Liver (tissue), 9 donors: ENCODE results near the gene CBX2. TPM values are rescaled to one million over a fixed set of nuclear protein-coding genes. Genes with fewer than 3 reads are reported as not detected.

Experiments used
- DNase-seq: peaks from one replicate; pipeline ENCODE4 v3.0.0-alpha.2; 2017; ENCODE audit warnings: low spot score
- H3K27ac ChIP-seq, 2 donors: one replicate each; pipeline ENCODE4 v1.7.0; 2013; ENCODE audit warnings: inconsistent platforms in 2 of 2, low read length in 2 of 2, control low read depth in 1 of 2, low read depth in 1 of 2, mild to moderate bottlenecking in 1 of 2
- H3K27me3 ChIP-seq, 4 donors: one replicate each; pipeline versions ENCODE4 v1.6.1 to v1.7.0; 2013; ENCODE audit warnings: low read length in 3 of 4, inconsistent platforms in 1 of 4, mild to moderate bottlenecking in 1 of 4, moderate library complexity in 1 of 4; ENCODE audit not compliant: control insufficient read depth in 4 of 4, insufficient read depth in 4 of 4
- H3K36me3 ChIP-seq, 4 donors: one replicate each; pipeline versions ENCODE4 v1.6.1 to v1.7.0; 2013; ENCODE audit warnings: low read length in 3 of 4, mild to moderate bottlenecking in 3 of 4, low read depth in 1 of 4, moderate library complexity in 1 of 4; ENCODE audit not compliant: control insufficient read depth in 4 of 4, insufficient read depth in 3 of 4
- H3K4me1 ChIP-seq, 4 donors: one replicate each; pipeline versions ENCODE4 v1.6.1 to v1.7.0; 2013; ENCODE audit warnings: low read length in 3 of 4, mild to moderate bottlenecking in 3 of 4, moderate library complexity in 1 of 4; ENCODE audit not compliant: control insufficient read depth in 4 of 4, insufficient read depth in 4 of 4
- H3K4me3 ChIP-seq, 3 donors: one replicate each; pipeline versions ENCODE4 v1.6.1 to v1.7.0; 2013; ENCODE audit warnings: low read length in 3 of 3, control low read depth in 1 of 3, low read depth in 1 of 3, mild to moderate bottlenecking in 1 of 3
- H3K9ac ChIP-seq, 2 donors: one replicate each; pipeline ENCODE4 v1.7.0; 2013; ENCODE audit warnings: low read length in 2 of 2, mild to moderate bottlenecking in 2 of 2, moderate library complexity in 2 of 2, control low read depth in 1 of 2, low read depth in 1 of 2
- H3K9me3 ChIP-seq, 4 donors: one replicate each; pipeline versions ENCODE4 v1.6.1 to v1.7.0; 2013; ENCODE audit warnings: low read length in 3 of 4; ENCODE audit not compliant: control insufficient read depth in 4 of 4
- FOXA2 ChIP-seq: IDR thresholded peaks from 2 replicates; pipeline ENCODE4 v1.6.1; 2016; ENCODE audit warnings: antibody characterized with exemption
- HNF4A ChIP-seq, 2 donors: conservative IDR thresholded peaks; 2 replicates each; pipeline ENCODE4 v1.6.1; 2016; ENCODE audit warnings: antibody characterized with exemption in 2 of 2, mild to moderate bottlenecking in 2 of 2
- HNF4G ChIP-seq: IDR thresholded peaks from 2 replicates; pipeline ENCODE4 v1.6.1; 2016; ENCODE audit warnings: antibody characterized with exemption
- JUND ChIP-seq, 2 donors: IDR thresholded peaks; 2 replicates each; pipeline ENCODE4 v1.6.1; 2016; ENCODE audit warnings: antibody characterized with exemption in 2 of 2
- TAF1 ChIP-seq: conservative IDR thresholded peaks from 2 replicates; pipeline ENCODE4 v1.6.1; 2016; ENCODE audit warnings: antibody characterized with exemption, mild to moderate bottlenecking
- WGBS: extraction: QIAGEN DNeasy Blood & Tissue Kit; methylation state at CpG from one replicate; pipeline ENCODE4 v1.1.7; 2013; 5-methylcytosine and 5-hydroxymethylcytosine counted together
- polyA plus RNA-seq, 2 donors: library from polyadenylated mRNA; stranded (reverse) in 1 of 2; unstranded in 1 of 2; fragments of 200-250 nt in 1 of 2; fragments of >200 nt in 1 of 2; fragmentation: Nextera tagmentation in 1 of 2; extraction: Ambion mirVana in 1 of 2; gene quantifications; one replicate each; pipeline versions ENCODE4 v1.2.1 to v1.2.3, GENCODE V29; 2013 to 2015
- total RNA-seq, 2 donors: library from RNA; depleted of rRNA; stranded (reverse); fragments of >200 nt; gene quantifications; one replicate each; pipeline ENCODE4 v1.2.3, GENCODE V29; 2014
- TF ChIP-seq, protein P1 (sequence below): fragments of 150-350 bp; IDR thresholded peaks from 2 replicates; pipeline ENCODE4 v1.5.1; 2017; ENCODE audit warnings: improper control_type of control experiment, low read depth, low read length; ENCODE audit not compliant: missing input control
- TF ChIP-seq, protein P2 (sequence below): IDR thresholded peaks from 2 replicates; pipeline ENCODE4 v1.6.1; 2016; ENCODE audit warnings: antibody characterized with exemption
- TF ChIP-seq, protein P3 (sequence below): IDR thresholded peaks from 2 replicates; pipeline ENCODE4 v1.6.1; 2016; ENCODE audit warnings: antibody characterized with exemption
- donor health status: healthy.
- donor health status: healthy.
- donor health status: healthy.
- donor health status: healthy.
- donor health status: healthy.

Gene CBX2
- total and polyA plus RNA-seq, 4 donors: 0.33 to 2.4 (median 0.53) TPM

DNA sequence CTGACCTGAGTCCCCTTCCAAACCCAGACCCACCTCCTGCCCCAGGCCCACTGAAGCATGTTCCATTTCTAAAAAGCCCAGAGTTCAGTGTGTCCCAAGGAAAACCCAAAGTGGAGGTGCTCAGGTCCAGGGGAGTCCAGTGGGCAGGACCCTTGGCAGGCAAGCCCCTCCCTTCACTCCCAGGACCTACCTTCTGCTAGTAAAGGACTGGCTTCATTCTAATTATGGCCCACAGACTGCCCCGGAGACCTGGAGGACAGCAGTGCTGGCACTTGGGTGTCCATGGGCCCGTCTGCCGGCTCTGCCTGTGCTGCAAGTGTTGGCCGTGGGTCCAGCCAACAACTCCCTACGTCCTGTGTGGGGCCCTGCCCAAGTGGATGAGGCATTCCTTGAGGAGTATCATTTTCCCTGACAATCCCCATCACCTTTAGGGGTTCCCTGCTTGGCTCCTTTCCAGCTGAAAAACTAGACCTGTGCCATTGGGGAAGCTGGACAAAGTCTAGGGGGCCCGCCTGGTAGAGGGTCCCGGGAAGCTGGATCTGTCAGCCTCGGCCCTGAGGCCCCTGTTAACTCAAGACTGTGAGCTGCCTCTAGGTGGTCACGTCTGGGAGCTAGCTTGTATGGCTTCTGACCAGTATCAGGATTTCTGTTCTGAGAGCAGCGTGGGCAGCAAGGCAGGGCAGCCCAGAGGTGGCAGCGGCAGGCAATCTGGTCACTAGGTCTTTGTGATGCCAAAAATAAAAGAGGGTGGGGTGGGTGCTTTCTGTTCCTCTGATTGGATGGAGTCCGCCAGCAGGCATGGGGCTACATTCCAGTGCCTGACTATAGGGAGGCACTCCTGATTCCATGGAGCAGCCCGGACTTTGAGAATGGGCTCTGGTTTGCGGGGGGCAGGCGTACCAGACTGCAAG lies 8.2 kb downstream of the CBX2 start:
- no peak for DNase-seq
- H3K27me3 ChIP-seq: peaks cover 0 to 10% (median 5%) of the 10 kb centered on the region in 4 donors
- no peaks in the 10 kb centered on the region for H3K9me3 ChIP-seq
- H3K36me3 ChIP-seq: no peaks in the 10 kb centered on the region
- H3K9ac ChIP-seq: no peak overlapping the region
- no peak overlapping the region for H3K4me3 ChIP-seq
- 90% methylated on average over 15 of the region's 15 CpGs for WGBS
- no peak overlapping the region for H3K27ac ChIP-seq
- H3K4me1 ChIP-seq: peaks cover 0 to 10% (median 7%) of the 10 kb centered on the region in 4 donors
- TF ChIP-seq HNF4G: no peak
- no peak for TF ChIP-seq FOXA2
- no peak for TF ChIP-seq JUND (IDR thresholded peaks at IDR 0.05)
- TF ChIP-seq, protein P1, sequence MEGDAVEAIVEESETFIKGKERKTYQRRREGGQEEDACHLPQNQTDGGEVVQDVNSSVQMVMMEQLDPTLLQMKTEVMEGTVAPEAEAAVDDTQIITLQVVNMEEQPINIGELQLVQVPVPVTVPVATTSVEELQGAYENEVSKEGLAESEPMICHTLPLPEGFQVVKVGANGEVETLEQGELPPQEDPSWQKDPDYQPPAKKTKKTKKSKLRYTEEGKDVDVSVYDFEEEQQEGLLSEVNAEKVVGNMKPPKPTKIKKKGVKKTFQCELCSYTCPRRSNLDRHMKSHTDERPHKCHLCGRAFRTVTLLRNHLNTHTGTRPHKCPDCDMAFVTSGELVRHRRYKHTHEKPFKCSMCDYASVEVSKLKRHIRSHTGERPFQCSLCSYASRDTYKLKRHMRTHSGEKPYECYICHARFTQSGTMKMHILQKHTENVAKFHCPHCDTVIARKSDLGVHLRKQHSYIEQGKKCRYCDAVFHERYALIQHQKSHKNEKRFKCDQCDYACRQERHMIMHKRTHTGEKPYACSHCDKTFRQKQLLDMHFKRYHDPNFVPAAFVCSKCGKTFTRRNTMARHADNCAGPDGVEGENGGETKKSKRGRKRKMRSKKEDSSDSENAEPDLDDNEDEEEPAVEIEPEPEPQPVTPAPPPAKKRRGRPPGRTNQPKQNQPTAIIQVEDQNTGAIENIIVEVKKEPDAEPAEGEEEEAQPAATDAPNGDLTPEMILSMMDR: no peak
- TF ChIP-seq, protein P2, sequence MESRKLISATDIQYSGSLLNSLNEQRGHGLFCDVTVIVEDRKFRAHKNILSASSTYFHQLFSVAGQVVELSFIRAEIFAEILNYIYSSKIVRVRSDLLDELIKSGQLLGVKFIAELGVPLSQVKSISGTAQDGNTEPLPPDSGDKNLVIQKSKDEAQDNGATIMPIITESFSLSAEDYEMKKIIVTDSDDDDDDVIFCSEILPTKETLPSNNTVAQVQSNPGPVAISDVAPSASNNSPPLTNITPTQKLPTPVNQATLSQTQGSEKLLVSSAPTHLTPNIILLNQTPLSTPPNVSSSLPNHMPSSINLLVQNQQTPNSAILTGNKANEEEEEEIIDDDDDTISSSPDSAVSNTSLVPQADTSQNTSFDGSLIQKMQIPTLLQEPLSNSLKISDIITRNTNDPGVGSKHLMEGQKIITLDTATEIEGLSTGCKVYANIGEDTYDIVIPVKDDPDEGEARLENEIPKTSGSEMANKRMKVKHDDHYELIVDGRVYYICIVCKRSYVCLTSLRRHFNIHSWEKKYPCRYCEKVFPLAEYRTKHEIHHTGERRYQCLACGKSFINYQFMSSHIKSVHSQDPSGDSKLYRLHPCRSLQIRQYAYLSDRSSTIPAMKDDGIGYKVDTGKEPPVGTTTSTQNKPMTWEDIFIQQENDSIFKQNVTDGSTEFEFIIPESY: no peak

DNA sequence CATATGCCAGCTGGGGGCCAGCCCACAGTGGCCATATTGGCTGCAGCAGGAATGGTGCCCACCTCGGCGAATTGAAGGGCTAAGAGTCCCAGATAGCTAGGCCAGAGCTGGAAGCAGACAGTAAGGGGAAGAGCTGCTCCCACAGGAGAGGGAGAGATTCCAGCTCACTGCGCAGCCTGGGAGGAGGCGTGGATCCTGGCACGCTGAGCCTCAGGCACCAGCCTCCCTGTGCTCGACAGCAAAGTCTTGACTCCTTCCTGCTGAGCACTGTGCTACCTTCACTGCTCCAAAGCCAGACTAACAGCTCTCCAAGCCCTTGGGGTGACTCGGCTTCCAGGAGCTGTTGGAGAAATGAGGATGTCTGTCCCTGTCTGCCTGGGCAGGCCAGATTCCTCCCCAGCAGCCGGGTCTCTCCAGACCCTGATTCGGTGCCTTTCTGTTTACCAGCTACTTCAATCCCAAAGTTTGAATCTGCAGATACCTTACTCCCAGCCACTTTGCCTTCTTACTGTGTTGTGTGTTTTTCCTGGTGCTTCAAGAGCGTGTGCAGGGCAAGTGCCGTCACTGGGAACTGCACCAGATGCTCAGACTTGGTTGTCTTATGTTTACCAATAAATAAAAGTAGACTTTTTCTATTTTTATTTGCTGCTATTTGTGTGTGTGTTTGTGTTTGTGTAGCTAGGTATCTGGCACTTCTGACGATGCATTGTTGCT lies 9.1 kb downstream of the CBX2 start:
- no peaks in the 10 kb centered on the region for H3K9me3 ChIP-seq
- 87% methylated on average over 12 of the region's 12 CpGs for WGBS
- no peak for DNase-seq
- TF ChIP-seq TAF1 (no peak), HNF4A (conservative IDR thresholded peaks at IDR 0.05) (no peak), JUND (IDR thresholded peaks at IDR 0.05) (no peak)
- TF ChIP-seq, protein P2: no peak
- TF ChIP-seq, protein P3, sequence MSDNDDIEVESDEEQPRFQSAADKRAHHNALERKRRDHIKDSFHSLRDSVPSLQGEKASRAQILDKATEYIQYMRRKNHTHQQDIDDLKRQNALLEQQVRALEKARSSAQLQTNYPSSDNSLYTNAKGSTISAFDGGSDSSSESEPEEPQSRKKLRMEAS: no peak
- peaks cover 0 to 12% (median 10%) of the 10 kb centered on the region in 4 donors for H3K27me3 ChIP-seq
- no peaks in the 10 kb centered on the region for H3K36me3 ChIP-seq
- no peak overlapping the region for H3K27ac ChIP-seq
- no peak overlapping the region for H3K9ac ChIP-seq
- peaks cover 0 to 10% (median 7%) of the 10 kb centered on the region in 4 donors for H3K4me1 ChIP-seq
- no peak overlapping the region for H3K4me3 ChIP-seq
